ENCODE measurements around the gene RAB31.

GRCh38 chr18:9884090-9884489 lies 176.0 kb downstream of the RAB31 start:
- TF ChIP-seq CTCF (IDR thresholded peaks at IDR 0.05) (no peak), POLR2A (IDR thresholded peaks at IDR 0.05) (no peak)

Data from uterus (tissue), 2 donors.